ENCODE results near the gene SGSM2.

DNA sequence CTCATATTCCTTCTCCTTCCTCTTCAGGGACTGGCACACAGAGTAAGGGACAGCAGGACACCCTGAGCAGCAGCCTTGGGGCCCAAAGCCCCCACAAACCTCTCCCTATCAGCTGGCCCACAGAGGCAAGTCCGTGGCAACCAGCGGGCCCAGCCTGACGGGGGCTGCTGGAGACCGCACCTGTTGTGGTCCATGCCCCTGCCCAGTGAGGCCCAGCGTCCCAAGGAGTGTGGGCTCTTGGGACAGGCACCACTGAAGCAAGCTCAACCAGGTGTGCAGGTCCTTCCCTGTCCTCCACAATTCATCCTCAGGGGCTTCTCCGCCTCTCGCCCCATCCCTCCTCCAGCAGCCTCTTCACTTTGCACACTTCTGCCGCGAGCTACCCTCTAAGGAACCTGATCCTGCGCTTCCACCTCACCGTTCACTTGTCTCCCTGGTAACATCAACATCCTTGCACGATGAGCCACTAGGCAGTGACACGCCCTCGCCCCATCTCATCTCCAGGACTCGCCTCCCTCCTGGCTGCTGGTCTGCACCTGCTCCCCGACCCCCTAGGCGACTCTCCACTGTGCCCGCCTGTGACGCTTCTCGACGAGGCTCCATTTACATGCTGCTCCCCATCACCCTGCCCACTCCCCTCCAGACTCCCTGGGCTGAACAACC lies 50.9 kb downstream of the SGSM2 start:
- TF ChIP-seq MED1 (CRISPR knock-in tag; IDR thresholded peaks at IDR 0.05) (no peak), SRY (CRISPR knock-in tag; IDR thresholded peaks at IDR 0.05) (no peak), NR2C2 (CRISPR knock-in tag; IDR thresholded peaks at IDR 0.05; ENCODE audit: borderline replicate concordance) (no peak), EHMT2 (IDR thresholded peaks at IDR 0.05; ENCODE audit: borderline replicate concordance, low read depth, low read length) (no peak), MTF1 (CRISPR knock-in tag; IDR thresholded peaks at IDR 0.05) (no peak), JUND (CRISPR knock-in tag; IDR thresholded peaks at IDR 0.05) (no peak), ELF1 (CRISPR knock-in tag; IDR thresholded peaks at IDR 0.05) (no peak), MXD4 (CRISPR knock-in tag; IDR thresholded peaks at IDR 0.05) (no peak)
- TF ChIP-seq, protein P1, sequence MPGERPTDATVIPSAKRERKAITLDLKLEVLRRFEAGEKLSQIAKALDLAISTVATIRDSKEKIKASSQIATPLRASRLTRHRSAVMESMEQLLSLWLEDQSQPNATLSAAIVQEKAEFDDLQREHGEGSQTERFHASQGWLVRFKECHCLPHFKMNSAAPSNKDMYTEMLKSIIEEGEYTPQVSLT (CRISPR knock-in tag; IDR thresholded peaks at IDR 0.05; ENCODE audit: borderline replicate concordance, low read depth), result no peak
- TF ChIP-seq, protein P2, sequence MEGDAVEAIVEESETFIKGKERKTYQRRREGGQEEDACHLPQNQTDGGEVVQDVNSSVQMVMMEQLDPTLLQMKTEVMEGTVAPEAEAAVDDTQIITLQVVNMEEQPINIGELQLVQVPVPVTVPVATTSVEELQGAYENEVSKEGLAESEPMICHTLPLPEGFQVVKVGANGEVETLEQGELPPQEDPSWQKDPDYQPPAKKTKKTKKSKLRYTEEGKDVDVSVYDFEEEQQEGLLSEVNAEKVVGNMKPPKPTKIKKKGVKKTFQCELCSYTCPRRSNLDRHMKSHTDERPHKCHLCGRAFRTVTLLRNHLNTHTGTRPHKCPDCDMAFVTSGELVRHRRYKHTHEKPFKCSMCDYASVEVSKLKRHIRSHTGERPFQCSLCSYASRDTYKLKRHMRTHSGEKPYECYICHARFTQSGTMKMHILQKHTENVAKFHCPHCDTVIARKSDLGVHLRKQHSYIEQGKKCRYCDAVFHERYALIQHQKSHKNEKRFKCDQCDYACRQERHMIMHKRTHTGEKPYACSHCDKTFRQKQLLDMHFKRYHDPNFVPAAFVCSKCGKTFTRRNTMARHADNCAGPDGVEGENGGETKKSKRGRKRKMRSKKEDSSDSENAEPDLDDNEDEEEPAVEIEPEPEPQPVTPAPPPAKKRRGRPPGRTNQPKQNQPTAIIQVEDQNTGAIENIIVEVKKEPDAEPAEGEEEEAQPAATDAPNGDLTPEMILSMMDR (CRISPR knock-in tag; IDR thresholded peaks at IDR 0.05), result no peak
- TF ChIP-seq, protein P3, sequence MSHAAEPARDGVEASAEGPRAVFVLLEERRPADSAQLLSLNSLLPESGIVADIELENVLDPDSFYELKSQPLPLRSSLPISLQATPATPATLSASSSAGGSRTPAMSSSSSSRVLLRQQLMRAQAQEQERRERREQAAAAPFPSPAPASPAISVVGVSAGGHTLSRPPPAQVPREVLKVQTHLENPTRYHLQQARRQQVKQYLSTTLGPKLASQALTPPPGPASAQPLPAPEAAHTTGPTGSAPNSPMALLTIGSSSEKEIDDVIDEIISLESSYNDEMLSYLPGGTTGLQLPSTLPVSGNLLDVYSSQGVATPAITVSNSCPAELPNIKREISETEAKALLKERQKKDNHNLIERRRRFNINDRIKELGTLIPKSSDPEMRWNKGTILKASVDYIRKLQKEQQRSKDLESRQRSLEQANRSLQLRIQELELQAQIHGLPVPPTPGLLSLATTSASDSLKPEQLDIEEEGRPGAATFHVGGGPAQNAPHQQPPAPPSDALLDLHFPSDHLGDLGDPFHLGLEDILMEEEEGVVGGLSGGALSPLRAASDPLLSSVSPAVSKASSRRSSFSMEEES (CRISPR knock-in tag; IDR thresholded peaks at IDR 0.05), result no peak
- TF ChIP-seq, protein P4, sequence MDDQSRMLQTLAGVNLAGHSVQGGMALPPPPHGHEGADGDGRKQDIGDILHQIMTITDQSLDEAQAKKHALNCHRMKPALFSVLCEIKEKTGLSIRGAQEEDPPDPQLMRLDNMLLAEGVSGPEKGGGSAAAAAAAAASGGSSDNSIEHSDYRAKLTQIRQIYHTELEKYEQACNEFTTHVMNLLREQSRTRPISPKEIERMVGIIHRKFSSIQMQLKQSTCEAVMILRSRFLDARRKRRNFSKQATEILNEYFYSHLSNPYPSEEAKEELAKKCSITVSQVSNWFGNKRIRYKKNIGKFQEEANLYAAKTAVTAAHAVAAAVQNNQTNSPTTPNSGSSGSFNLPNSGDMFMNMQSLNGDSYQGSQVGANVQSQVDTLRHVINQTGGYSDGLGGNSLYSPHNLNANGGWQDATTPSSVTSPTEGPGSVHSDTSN (CRISPR knock-in tag; IDR thresholded peaks at IDR 0.05; ENCODE audit: borderline replicate concordance), result no peak
- TF ChIP-seq, protein P5, sequence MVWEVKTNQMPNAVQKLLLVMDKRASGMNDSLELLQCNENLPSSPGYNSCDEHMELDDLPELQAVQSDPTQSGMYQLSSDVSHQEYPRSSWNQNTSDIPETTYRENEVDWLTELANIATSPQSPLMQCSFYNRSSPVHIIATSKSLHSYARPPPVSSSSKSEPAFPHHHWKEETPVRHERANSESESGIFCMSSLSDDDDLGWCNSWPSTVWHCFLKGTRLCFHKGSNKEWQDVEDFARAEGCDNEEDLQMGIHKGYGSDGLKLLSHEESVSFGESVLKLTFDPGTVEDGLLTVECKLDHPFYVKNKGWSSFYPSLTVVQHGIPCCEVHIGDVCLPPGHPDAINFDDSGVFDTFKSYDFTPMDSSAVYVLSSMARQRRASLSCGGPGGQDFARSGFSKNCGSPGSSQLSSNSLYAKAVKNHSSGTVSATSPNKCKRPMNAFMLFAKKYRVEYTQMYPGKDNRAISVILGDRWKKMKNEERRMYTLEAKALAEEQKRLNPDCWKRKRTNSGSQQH (CRISPR knock-in tag; IDR thresholded peaks at IDR 0.05; ENCODE audit: low read depth), result no peak

Data from HepG2 (cell line).